Measurements from ENCODE around the gene LRTM2.

The LRTM2 gene

DNA sequence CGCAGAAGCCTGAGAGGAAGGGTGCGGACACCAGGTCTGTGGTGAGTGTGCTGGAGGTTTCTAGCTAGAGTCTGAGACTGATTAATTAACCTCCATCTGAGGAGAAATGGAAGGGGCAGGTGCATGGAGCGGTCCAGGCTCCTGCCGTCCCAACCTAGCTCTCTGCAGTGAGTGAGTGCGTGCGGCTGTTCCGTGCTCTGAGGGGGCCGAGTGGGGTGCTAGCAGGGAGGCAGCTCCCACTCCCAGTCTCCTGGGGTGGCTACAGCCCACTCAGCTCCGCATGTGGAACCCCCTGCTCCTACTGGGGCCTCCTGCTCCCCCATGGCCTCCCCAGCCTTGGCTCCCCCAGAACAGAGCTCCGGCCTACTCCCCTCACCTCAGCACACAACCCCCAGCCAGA, 2.9 kb downstream of the LRTM2 start:
- H3K4me2 ChIP-seq (ENCODE audit: insufficient read depth, low read length, poor library complexity, severe bottlenecking), result no peak overlapping the region
- no peaks in the 10 kb centered on the region for H3K79me1 ChIP-seq (ENCODE audit: low read depth, low read length)
- no peak overlapping the region for H2BK12ac ChIP-seq (ENCODE audit: low read length)
- H4K91ac ChIP-seq (ENCODE audit: low read depth, low read length, poor library complexity), result no peak overlapping the region
- no peak overlapping the region for H2BK120ac ChIP-seq (ENCODE audit: low read depth, low read length)
- no peak overlapping the region for H2AFZ ChIP-seq (ENCODE audit: low read length)
- no peak overlapping the region for H3K14ac ChIP-seq (ENCODE audit: low read length)
- no peak overlapping the region for H2AK5ac ChIP-seq (ENCODE audit: low read depth, low read length)
- peaks cover 0 to 6% of the 10 kb centered on the region in 2 donors for H3K4me1 ChIP-seq (ENCODE audit: control insufficient read depth in 2 of 2, insufficient read depth in 1 of 2, low read depth in 1 of 2, low read length in 2 of 2)
- no peak overlapping the region for H3K4me3 ChIP-seq (ENCODE audit: low read length in 2 of 2)
- no peak overlapping the region for H3K18ac ChIP-seq (ENCODE audit: low read length)
- no peaks in the 10 kb centered on the region for H3K36me3 ChIP-seq (replicated peaks in 1 of 2; ENCODE audit: control insufficient read depth in 2 of 2, insufficient read depth in 2 of 2, low read length in 2 of 2)
- no peak overlapping the region for H4K8ac ChIP-seq (ENCODE audit: low read depth, low read length)
- H2BK5ac ChIP-seq (ENCODE audit: low read length), result no peak overlapping the region
- no peak overlapping the region for H3K9ac ChIP-seq (ENCODE audit: low read depth, low read length, poor library complexity)
- peaks cover 0 to 3% of the 10 kb centered on the region in 2 donors for H3K9me3 ChIP-seq (replicated peaks in 1 of 2; ENCODE audit: control insufficient read depth in 2 of 2, insufficient read depth in 1 of 2, low read depth in 1 of 2, low read length in 2 of 2)
- H3K27me3 ChIP-seq (ENCODE audit: control insufficient read depth in 3 of 3, insufficient read depth in 3 of 3, low read depth in 1 of 3, low read length in 3 of 3), result peaks cover 0 to 75% (median 30%) of the 10 kb centered on the region in 3 experiments
- H2BK15ac ChIP-seq (ENCODE audit: low read length), result no peak overlapping the region
- H3K23ac ChIP-seq (ENCODE audit: low read depth, low read length, poor library complexity), result no peak overlapping the region
- no peak overlapping the region for H3K27ac ChIP-seq (replicated peaks; ENCODE audit: low read length)
- no peak for DNase-seq (ENCODE audit: low spot score)
- no peak overlapping the region for H3K4ac ChIP-seq (ENCODE audit: low read length)
- no CpG with 5 or more reads among the region's 10 CpGs for WGBS, 2 donors (ENCODE audit: extremely low coverage in 2 of 2, insufficient read length in 2 of 2, insufficient replicate concordance in 1 of 2)

DNA sequence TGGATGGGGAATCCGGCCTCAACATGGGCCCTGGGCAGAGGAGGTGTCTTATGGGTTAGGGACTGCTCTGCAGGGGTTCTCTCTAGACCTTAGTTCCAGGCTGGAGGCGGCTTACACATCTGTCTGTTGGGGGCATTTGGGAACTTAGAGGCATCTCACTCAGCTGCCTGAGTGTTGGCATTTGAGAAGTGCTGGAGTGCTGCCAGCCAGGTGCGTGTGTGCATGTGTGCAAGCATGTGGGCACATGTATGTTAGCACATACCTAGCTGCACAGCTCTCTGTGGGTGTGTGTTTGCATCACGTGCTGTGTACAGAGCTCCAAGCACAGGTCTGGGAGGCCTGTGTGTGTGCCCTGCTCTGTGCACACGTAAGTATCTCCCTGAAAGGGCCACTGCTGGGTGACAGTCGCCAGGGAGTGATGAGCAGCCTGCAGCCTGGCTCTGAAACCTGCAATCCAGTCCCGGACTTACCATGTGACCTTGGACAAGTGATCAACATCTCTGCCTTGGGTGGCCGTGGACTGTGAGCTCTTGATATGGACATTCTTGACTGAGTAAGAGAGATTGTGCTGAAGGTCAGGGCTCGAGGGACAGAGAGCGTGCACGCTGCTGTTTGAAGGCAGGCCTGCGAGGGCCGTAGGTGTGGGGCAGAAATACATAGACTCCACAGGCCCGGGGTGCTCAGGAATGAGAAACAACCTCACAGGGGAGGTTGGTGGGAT, 5.2 kb downstream of the LRTM2 start:
- no peaks in the 10 kb centered on the region for H3K36me3 ChIP-seq (replicated peaks in 1 of 2; ENCODE audit: control insufficient read depth in 2 of 2, insufficient read depth in 2 of 2, low read length in 2 of 2)
- peak overlapping the region; percentile 27 for H4K91ac ChIP-seq (ENCODE audit: low read depth, low read length, poor library complexity)
- no peak overlapping the region for H2BK12ac ChIP-seq (ENCODE audit: low read length)
- H3K4me1 ChIP-seq (ENCODE audit: control insufficient read depth in 2 of 2, insufficient read depth in 1 of 2, low read depth in 1 of 2, low read length in 2 of 2), result peaks cover 2 to 4% of the 10 kb centered on the region in 2 donors
- DNase-seq (ENCODE audit: low spot score), result no peak
- H3K23ac ChIP-seq (ENCODE audit: low read depth, low read length, poor library complexity), result peak overlapping the region; percentile 90
- H2BK120ac ChIP-seq (ENCODE audit: low read depth, low read length), result no peak overlapping the region
- H2AK5ac ChIP-seq (ENCODE audit: low read depth, low read length), result no peak overlapping the region
- H3K9me3 ChIP-seq (replicated peaks in 1 of 2; ENCODE audit: control insufficient read depth in 2 of 2, insufficient read depth in 1 of 2, low read depth in 1 of 2, low read length in 2 of 2), result no peaks in the 10 kb centered on the region
- H4K8ac ChIP-seq (ENCODE audit: low read depth, low read length), result no peak overlapping the region
- H3K27ac ChIP-seq (replicated peaks; ENCODE audit: low read length), result no peak overlapping the region
- no peak overlapping the region for H3K4me2 ChIP-seq (ENCODE audit: insufficient read depth, low read length, poor library complexity, severe bottlenecking)
- H3K4ac ChIP-seq (ENCODE audit: low read length), result no peak overlapping the region
- H2BK15ac ChIP-seq (ENCODE audit: low read length), result no peak overlapping the region
- peak overlapping the region; percentile 5 for H3K14ac ChIP-seq (ENCODE audit: low read length)
- no peak overlapping the region for H2BK5ac ChIP-seq (ENCODE audit: low read length)
- no peaks in the 10 kb centered on the region for H3K79me1 ChIP-seq (ENCODE audit: low read depth, low read length)
- no peak overlapping the region for H3K9ac ChIP-seq (ENCODE audit: low read depth, low read length, poor library complexity)
- H3K4me3 ChIP-seq (ENCODE audit: low read length in 2 of 2), result peak overlapping the region in 1 of 2 donors; percentile 22
- no peak overlapping the region for H3K18ac ChIP-seq (ENCODE audit: low read length)
- peaks cover 0 to 80% (median 23%) of the 10 kb centered on the region in 3 experiments for H3K27me3 ChIP-seq (ENCODE audit: control insufficient read depth in 3 of 3, insufficient read depth in 3 of 3, low read depth in 1 of 3, low read length in 3 of 3)
- H2AFZ ChIP-seq (ENCODE audit: low read length), result no peak overlapping the region
- no CpG with 5 or more reads among the region's 14 CpGs for WGBS, 2 donors (ENCODE audit: extremely low coverage in 2 of 2, insufficient read length in 2 of 2, insufficient replicate concordance in 1 of 2)

DNA sequence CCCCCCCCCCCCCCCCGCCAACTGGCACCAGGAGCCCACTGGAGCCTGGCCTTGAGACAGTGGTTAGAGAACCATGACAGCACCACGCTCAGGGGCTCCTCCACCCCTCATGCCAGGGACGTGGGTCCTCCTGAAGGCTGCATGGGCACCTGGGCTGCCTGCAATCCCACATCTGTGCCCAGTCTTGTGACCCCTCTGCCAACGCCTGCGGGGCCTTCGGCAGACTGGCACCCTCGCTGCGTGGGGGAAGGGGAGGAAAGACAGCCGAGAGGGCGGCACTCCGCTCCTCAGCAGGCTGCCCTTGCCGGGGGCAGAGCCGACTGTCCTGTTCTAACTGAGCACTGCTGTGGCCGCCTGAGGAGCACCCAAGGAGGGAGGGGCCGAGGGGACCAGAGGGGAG, 6.0 kb downstream of the LRTM2 start:
- H2BK5ac ChIP-seq (ENCODE audit: low read length), result no peak overlapping the region
- no peak overlapping the region for H2BK15ac ChIP-seq (ENCODE audit: low read length)
- peak overlapping the region; percentile 84 for H3K18ac ChIP-seq (ENCODE audit: low read length)
- DNase-seq (ENCODE audit: low spot score), result no peak
- no peak overlapping the region for H3K4me2 ChIP-seq (ENCODE audit: insufficient read depth, low read length, poor library complexity, severe bottlenecking)
- H3K27me3 ChIP-seq (ENCODE audit: control insufficient read depth in 3 of 3, insufficient read depth in 3 of 3, low read depth in 1 of 3, low read length in 3 of 3), result peaks cover 0 to 80% (median 21%) of the 10 kb centered on the region in 3 experiments
- H2AK5ac ChIP-seq (ENCODE audit: low read depth, low read length), result no peak overlapping the region
- WGBS, 2 donors (ENCODE audit: extremely low coverage in 2 of 2, insufficient read length in 2 of 2, insufficient replicate concordance in 1 of 2), result no CpG with 5 or more reads among the region's 15 CpGs
- H3K27ac ChIP-seq (replicated peaks; ENCODE audit: low read length), result no peak overlapping the region
- no peak overlapping the region for H2BK12ac ChIP-seq (ENCODE audit: low read length)
- peak overlapping the region; percentile 27 for H4K8ac ChIP-seq (ENCODE audit: low read depth, low read length)
- peaks cover 4 to 7% of the 10 kb centered on the region in 2 donors for H3K4me1 ChIP-seq (ENCODE audit: control insufficient read depth in 2 of 2, insufficient read depth in 1 of 2, low read depth in 1 of 2, low read length in 2 of 2)
- H3K36me3 ChIP-seq (replicated peaks in 1 of 2; ENCODE audit: control insufficient read depth in 2 of 2, insufficient read depth in 2 of 2, low read length in 2 of 2), result no peaks in the 10 kb centered on the region
- H3K9me3 ChIP-seq (replicated peaks in 1 of 2; ENCODE audit: control insufficient read depth in 2 of 2, insufficient read depth in 1 of 2, low read depth in 1 of 2, low read length in 2 of 2), result no peaks in the 10 kb centered on the region
- H3K14ac ChIP-seq (ENCODE audit: low read length), result peak overlapping the region; percentile 63
- H3K9ac ChIP-seq (ENCODE audit: low read depth, low read length, poor library complexity), result peak overlapping the region; percentile 55
- H2AFZ ChIP-seq (ENCODE audit: low read length), result peak overlapping the region; percentile 11
- H3K4ac ChIP-seq (ENCODE audit: low read length), result peak overlapping the region; percentile 53
- H3K23ac ChIP-seq (ENCODE audit: low read depth, low read length, poor library complexity), result peak overlapping the region; percentile 63
- no peaks in the 10 kb centered on the region for H3K79me1 ChIP-seq (ENCODE audit: low read depth, low read length)
- no peak overlapping the region for H3K4me3 ChIP-seq (ENCODE audit: low read length in 2 of 2)
- H4K91ac ChIP-seq (ENCODE audit: low read depth, low read length, poor library complexity), result no peak overlapping the region
- no peak overlapping the region for H2BK120ac ChIP-seq (ENCODE audit: low read depth, low read length)

DNA sequence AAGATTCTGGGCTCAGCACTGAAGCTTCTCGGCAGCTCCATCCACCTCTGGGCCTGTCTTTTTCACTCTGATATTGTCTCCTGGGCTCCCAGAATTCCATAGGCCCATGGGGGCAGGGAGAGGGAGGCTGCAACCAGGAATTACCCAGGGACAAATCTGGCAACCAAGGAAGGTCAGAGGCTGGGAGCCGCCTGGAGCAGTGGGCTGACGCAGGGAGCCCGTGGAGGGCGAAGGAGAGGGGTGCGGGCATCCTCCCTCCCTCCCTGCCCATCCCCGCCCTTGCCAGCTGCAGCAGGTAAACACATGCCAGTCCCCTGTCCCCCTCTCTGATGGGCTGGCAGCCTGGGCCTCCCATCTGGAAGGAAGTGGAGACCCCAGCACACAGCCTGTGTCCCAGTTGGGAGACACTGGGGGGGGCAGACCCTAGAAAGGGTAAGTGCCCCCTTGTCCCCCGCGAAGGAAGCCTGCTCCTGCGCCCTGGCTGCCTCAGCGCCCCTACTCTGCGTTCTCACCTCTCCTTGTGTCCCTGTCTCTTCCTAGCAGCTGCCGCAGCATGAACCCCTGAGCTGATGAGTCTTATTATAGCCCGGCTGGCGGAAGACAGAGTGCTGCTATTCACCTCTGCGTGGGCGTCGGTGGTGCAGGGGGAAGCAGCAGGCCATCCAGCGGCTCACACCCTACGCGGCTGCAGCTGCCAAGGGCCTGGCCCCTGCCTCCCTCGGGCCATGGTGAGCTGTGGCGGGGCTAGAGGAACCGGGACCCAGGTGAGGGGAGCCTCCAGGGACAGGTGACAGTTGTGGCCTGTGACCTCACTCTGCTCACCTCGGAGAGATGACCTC, 6.7 kb downstream of the LRTM2 start:
- peak overlapping the region; percentile 30 for H3K9ac ChIP-seq (ENCODE audit: low read depth, low read length, poor library complexity)
- no peak for DNase-seq (ENCODE audit: low spot score)
- no peaks in the 10 kb centered on the region for H3K36me3 ChIP-seq (replicated peaks in 1 of 2; ENCODE audit: control insufficient read depth in 2 of 2, insufficient read depth in 2 of 2, low read length in 2 of 2)
- H3K27me3 ChIP-seq (ENCODE audit: control insufficient read depth in 3 of 3, insufficient read depth in 3 of 3, low read depth in 1 of 3, low read length in 3 of 3), result peaks cover 0 to 79% (median 16%) of the 10 kb centered on the region in 3 experiments
- no CpG with 5 or more reads among the region's 25 CpGs for WGBS, 2 donors (ENCODE audit: extremely low coverage in 2 of 2, insufficient read length in 2 of 2, insufficient replicate concordance in 1 of 2)
- no peak overlapping the region for H2BK5ac ChIP-seq (ENCODE audit: low read length)
- no peak overlapping the region for H3K4me2 ChIP-seq (ENCODE audit: insufficient read depth, low read length, poor library complexity, severe bottlenecking)
- no peak overlapping the region for H3K4ac ChIP-seq (ENCODE audit: low read length)
- peak overlapping the region; percentile 11 for H2AFZ ChIP-seq (ENCODE audit: low read length)
- no peaks in the 10 kb centered on the region for H3K9me3 ChIP-seq (replicated peaks in 1 of 2; ENCODE audit: control insufficient read depth in 2 of 2, insufficient read depth in 1 of 2, low read depth in 1 of 2, low read length in 2 of 2)
- peak overlapping the region; percentile 9 for H3K23ac ChIP-seq (ENCODE audit: low read depth, low read length, poor library complexity)
- no peak overlapping the region for H3K4me3 ChIP-seq (ENCODE audit: low read length in 2 of 2)
- H2BK120ac ChIP-seq (ENCODE audit: low read depth, low read length), result no peak overlapping the region
- H3K27ac ChIP-seq (replicated peaks; ENCODE audit: low read length), result no peak overlapping the region
- no peaks in the 10 kb centered on the region for H3K79me1 ChIP-seq (ENCODE audit: low read depth, low read length)
- peak overlapping the region; percentile 79 for H3K14ac ChIP-seq (ENCODE audit: low read length)
- H2AK5ac ChIP-seq (ENCODE audit: low read depth, low read length), result peak overlapping the region; percentile 21
- H3K4me1 ChIP-seq (ENCODE audit: control insufficient read depth in 2 of 2, insufficient read depth in 1 of 2, low read depth in 1 of 2, low read length in 2 of 2), result peaks cover 4 to 7% of the 10 kb centered on the region in 2 donors
- no peak overlapping the region for H4K91ac ChIP-seq (ENCODE audit: low read depth, low read length, poor library complexity)
- no peak overlapping the region for H2BK12ac ChIP-seq (ENCODE audit: low read length)
- no peak overlapping the region for H4K8ac ChIP-seq (ENCODE audit: low read depth, low read length)
- peak overlapping the region; percentile 50 for H2BK15ac ChIP-seq (ENCODE audit: low read length)
- peak overlapping the region; percentile 84 for H3K18ac ChIP-seq (ENCODE audit: low read length)
